ENCODE results near the gene FRG2B. TPM values are rescaled to one million over a fixed set of nuclear protein-coding genes. Genes with fewer than 3 reads are reported as not detected.
"Not testable (repeated sequence)": the region's sequence is repeated elsewhere in the genome, so short reads cannot be mapped to it uniquely, and the experiment has no call there.

FRG2B gene
- total RNA-seq, 1 experiment from 2014 or later = not detected

- TF ChIP-seq CTCF (IDR thresholded peaks at IDR 0.05 in 2 of 3, conservative IDR thresholded peaks at IDR 0.05 in 1 of 3; ENCODE audit: borderline replicate concordance in 1 of 3, insufficient read depth in 1 of 3, low read depth in 2 of 3, low read length in 2 of 3) (no peak), SRF (IDR thresholded peaks at IDR 0.05; ENCODE audit: low read depth) (no peak), SP1 (IDR thresholded peaks at IDR 0.05; ENCODE audit: low read depth) (no peak), EGR1 (IDR thresholded peaks at IDR 0.05; ENCODE audit: low read depth) (no peak)
Measured at GRCh38 chr10:133611079-133611478, 15.5 kb downstream of the FRG2B start (continued).

- H3K79me2 ChIP-seq (ENCODE audit: insufficient read depth, low read length) = no peaks in the 10 kb centered on the region
- no peaks in the 10 kb centered on the region for H4K20me1 ChIP-seq (ENCODE audit: insufficient read depth)
- ChIA-PET RAD21 (ENCODE audit: low non-redundant PET in 1 of 2, low total read pairs in 2 of 2, uncharacterized antibody in 2 of 2, unreplicated experiment in 2 of 2) (no interaction called here), CTCF (no interaction called here), POLR2A (no interaction called here)
- H3K27me3 ChIP-seq (ENCODE audit: insufficient read depth, low read length) = no peaks in the 10 kb centered on the region
- H3K4me2 ChIP-seq (ENCODE audit: low read length) = no peak overlapping the region
- H3K4me1 ChIP-seq (ENCODE audit: control insufficient read depth in 1 of 2, insufficient read depth in 2 of 2, low read length in 2 of 2) = no peaks in the 10 kb centered on the region
- no peak overlapping the region for H3K4me3 ChIP-seq (replicated peaks in 1 of 2; ENCODE audit: low read depth in 1 of 2, low read length in 2 of 2)
- ATAC-seq (peak; percentile 62; the same call in 1 of the 2 replicates), DNase-seq (ENCODE audit: low read depth, low spot score) (no peak)
- BruUV-seq (replicated peaks) = no TSS peak
- no peak overlapping the region for H2AFZ ChIP-seq (ENCODE audit: low read depth, low read length, poor library complexity, severe bottlenecking)
- no peaks in the 10 kb centered on the region for H3K9me3 ChIP-seq (ENCODE audit: control insufficient read depth in 1 of 2, insufficient read depth in 1 of 2, low read depth in 1 of 2, low read length in 2 of 2)
- no peaks in the 10 kb centered on the region for H3K9me2 ChIP-seq (ENCODE audit: insufficient read depth)
- H3K27ac ChIP-seq (ENCODE audit: low read depth, low read length) = no peak overlapping the region
- H3K9ac ChIP-seq (ENCODE audit: low read length) = no peak overlapping the region
- intact Hi-C loops (cut with micrococcal nuclease) = no loop called here
- H3K36me3 ChIP-seq (ENCODE audit: control insufficient read depth in 1 of 2, insufficient read depth in 2 of 2, low read length in 2 of 2) = no peaks in the 10 kb centered on the region
- TF ChIP-seq CTCF (IDR thresholded peaks at IDR 0.05 in 2 of 3, conservative IDR thresholded peaks at IDR 0.05 in 1 of 3; ENCODE audit: borderline replicate concordance in 1 of 3, insufficient read depth in 1 of 3, low read depth in 2 of 3, low read length in 2 of 3) (peak in 1 of 3 experiments; percentile 43; a peak in 3 of 6 replicates), CEBPB (IDR thresholded peaks at IDR 0.05; ENCODE audit: low read depth) (no peak), RAD21 (IDR thresholded peaks at IDR 0.05; ENCODE audit: low read depth) (peak; percentile 52)
Measured at GRCh38 chr10:133608855-133609254, 17.7 kb downstream of the FRG2B start.

- POLR2A ChIA-PET = not testable (repeated sequence)
Measured at GRCh38 chr10:133603434-133603833, 23.2 kb downstream of the FRG2B start.

More at GRCh38 chr10:133603434-133603833, 23.2 kb downstream of the FRG2B start:
- H3K9me2 ChIP-seq (ENCODE audit: insufficient read depth); H3K4me2 ChIP-seq (ENCODE audit: low read length); H2AFZ ChIP-seq (ENCODE audit: low read depth, low read length, poor library complexity, severe bottlenecking); H3K36me3 ChIP-seq (ENCODE audit: control insufficient read depth in 1 of 2, insufficient read depth in 2 of 2, low read length in 2 of 2); H3K4me3 ChIP-seq (replicated peaks in 1 of 2; ENCODE audit: low read depth in 1 of 2, low read length in 2 of 2); ATAC-seq; H4K20me1 ChIP-seq (ENCODE audit: insufficient read depth); CTCF ChIA-PET; H3K27ac ChIP-seq (ENCODE audit: low read depth, low read length); intact Hi-C loops (cut with micrococcal nuclease); H3K4me1 ChIP-seq (ENCODE audit: control insufficient read depth in 1 of 2, insufficient read depth in 2 of 2, low read length in 2 of 2); H3K79me2 ChIP-seq (ENCODE audit: insufficient read depth, low read length); BruUV-seq (replicated peaks); DNase-seq (ENCODE audit: low read depth, low spot score); H3K9me3 ChIP-seq (ENCODE audit: control insufficient read depth in 1 of 2, insufficient read depth in 1 of 2, low read depth in 1 of 2, low read length in 2 of 2); RAD21 ChIA-PET (ENCODE audit: low non-redundant PET in 1 of 2, low total read pairs in 2 of 2, uncharacterized antibody in 2 of 2, unreplicated experiment in 2 of 2); H3K27me3 ChIP-seq (ENCODE audit: insufficient read depth, low read length); H3K9ac ChIP-seq (ENCODE audit: low read length): not testable (repeated sequence)
